A549 (cell line): ENCODE data around the gene NUDT16L1. TPM values are rescaled to one million over a fixed set of nuclear protein-coding genes. Genes with fewer than 3 reads are reported as not detected.
"Not testable (repeated sequence)": the region's sequence is repeated elsewhere in the genome, so short reads cannot be mapped to it uniquely, and the experiment has no call there.

Experiments
- ATAC-seq, 2 experiments: fragments of 200-7000 bp in 1 of 2; fragments of >200 bp in 1 of 2; cut with Nextera tagmentation in 1 of 2; cut with Tn5 transposase in 1 of 2; 3 replicates each; pipeline versions ENCODE4 v1.8.0 to v1.9.1; 2018 to 2020; ENCODE audit warnings: mild to moderate bottlenecking in 1 of 2, moderate library complexity in 1 of 2
- CTCF ChIA-PET: fragments of 300-600 bp; sonication (Branson Sonifier 250); formaldehyde crosslinking; extraction: SDS; loops from one replicate; lab custom pipeline; 2021; ENCODE audit warnings: antibody characterized with exemption, inconsistent platforms; lab: Yijun Ruan, JAX
- POLR2A ChIA-PET: fragments of 350-600 bp; formaldehyde crosslinking; extraction: SDS; loops from one replicate; lab custom pipeline; 2021; ENCODE audit warnings: antibody characterized with exemption, inconsistent platforms; lab: Yijun Ruan, JAX
- DNase-seq, 2 experiments: peaks; one replicate each; pipeline versions ENCODE4 v3.0.0 to v3.0.0-alpha.2; 2011 to 2016; ENCODE audit warnings: low read depth in 1 of 2, low spot score in 1 of 2
- FAIRE-seq: peaks from 2 replicates; lab custom pipeline; 2011; peaks lifted over from hg19 to GRCh38; lab: Jason Lieb, UNC
- H3K27ac ChIP-seq, 2 experiments: fragments of >200 bp; sonication (Bioruptor Twin); formaldehyde crosslinking; 3 replicates each; pipeline ENCODE4 v1.5.1; 2016 to 2017
- H3K4me1 ChIP-seq: fragments of >200 bp; sonication (Bioruptor Twin); formaldehyde crosslinking; 3 replicates; pipeline ENCODE4 v1.6.1; 2016
- H3K4me2 ChIP-seq: fragments of >200 bp; sonication (Bioruptor Twin); formaldehyde crosslinking; 3 replicates; pipeline ENCODE4 v1.6.1; 2016
- H3K4me3 ChIP-seq: fragments of >200 bp; sonication (Bioruptor Twin); formaldehyde crosslinking; 3 replicates; pipeline ENCODE4 v1.5.1; 2016
- H3K9me3 ChIP-seq: fragments of >200 bp; sonication (Bioruptor Twin); formaldehyde crosslinking; 3 replicates; pipeline ENCODE4 v1.6.1; 2016
- BCL3 ChIP-seq: fragments of >200 bp; sonication (Bioruptor Twin); formaldehyde crosslinking; IDR thresholded peaks from 3 replicates; pipeline ENCODE4 v1.6.1; 2016
- EP300 ChIP-seq, 2 experiments: fragments of >200 bp; sonication (Bioruptor Twin); formaldehyde crosslinking; IDR thresholded peaks; 2 replicates in 1 of 2; 3 replicates in 1 of 2; pipeline ENCODE4 v1.6.1; 2016 to 2017
- ESRRA ChIP-seq: fragments of 150-350 bp; IDR thresholded peaks from 2 replicates; pipeline ENCODE4 v1.6.1; 2014; ENCODE audit warnings: mild to moderate bottlenecking, low read length, borderline replicate concordance
- FOXS1 ChIP-seq: fragments of 250-450 bp; sonication (Bioruptor Pico); IDR thresholded peaks from 2 replicates; pipeline ENCODE4 v1.5.0; 2020; ENCODE audit warnings: mild to moderate bottlenecking, moderate library complexity
- GATA3 ChIP-seq: IDR thresholded peaks from 2 replicates; pipeline ENCODE4 v1.6.1; 2012; ENCODE audit warnings: borderline replicate concordance
- MAZ ChIP-seq: fragments of 150-350 bp; IDR thresholded peaks from 2 replicates; pipeline ENCODE4 v1.6.1; 2014; ENCODE audit warnings: antibody characterized with exemption, low read depth, low read length, borderline replicate concordance
- PBX3 ChIP-seq: IDR thresholded peaks from 2 replicates; pipeline ENCODE4 v1.6.1; 2012
- RAD21 ChIP-seq, 2 experiments: fragments of >200 bp in 1 of 2; sonication (Bioruptor Twin) in 1 of 2; formaldehyde crosslinking in 1 of 2; IDR thresholded peaks in 1 of 2; conservative IDR thresholded peaks in 1 of 2; 2 replicates in 1 of 2; 3 replicates in 1 of 2; pipeline ENCODE4 v1.6.1; 2012 to 2018; ENCODE audit warnings: inconsistent platforms in 1 of 2
- RARB ChIP-seq: fragments of 250-450 bp; sonication (Bioruptor Pico); IDR thresholded peaks from 2 replicates; pipeline ENCODE4 v1.8.0; 2021; ENCODE audit warnings: mild to moderate bottlenecking, moderate library complexity
- RCOR1 ChIP-seq: fragments of 150-350 bp; IDR thresholded peaks from 2 replicates; pipeline ENCODE4 v1.6.1; 2014; ENCODE audit warnings: antibody characterized with exemption, low read length, low read depth
- REST ChIP-seq: fragments of 200-600 bp; sonication (generic); IDR thresholded peaks from 2 replicates; pipeline ENCODE4 v1.6.1; 2016; ENCODE audit warnings: antibody characterized with exemption, mild to moderate bottlenecking, moderate library complexity
- SREBF2 ChIP-seq: fragments of 450-650 bp; IDR thresholded peaks from 2 replicates; pipeline ENCODE4 v1.6.1; 2014; ENCODE audit warnings: mild to moderate bottlenecking, moderate library complexity
- TFCP2L1 ChIP-seq: fragments of 250-450 bp; sonication (Bioruptor Pico); IDR thresholded peaks from 2 replicates; pipeline ENCODE4 v1.5.0; 2021; ENCODE audit warnings: mild to moderate bottlenecking
- TP53 ChIP-seq: fragments of 250-450 bp; sonication (Bioruptor Pico); IDR thresholded peaks from 2 replicates; pipeline ENCODE4 v1.5.0; 2021; ENCODE audit warnings: mild to moderate bottlenecking, moderate library complexity
- USF2 ChIP-seq: fragments of 450-650 bp; IDR thresholded peaks from 2 replicates; pipeline ENCODE4 v1.6.1; 2014; ENCODE audit warnings: antibody characterized with exemption
- ZNF302 ChIP-seq: fragments of 250-450 bp; sonication (Bioruptor Pico); IDR thresholded peaks from 2 replicates; pipeline ENCODE4 v1.9.0; 2021; ENCODE audit warnings: inconsistent platforms, mild to moderate bottlenecking, moderate library complexity
- ZSCAN20 ChIP-seq: fragments of 250-450 bp; sonication (Bioruptor Pico); IDR thresholded peaks from 2 replicates; pipeline ENCODE4 v1.8.0; 2022; ENCODE audit warnings: mild to moderate bottlenecking, moderate library complexity
- WGBS: methylation state at CpG from one replicate; pipeline ENCODE4 v1.1.6; 2017; ENCODE audit errors: missing lambda C conversion rate; 5-methylcytosine and 5-hydroxymethylcytosine counted together
- polyA plus RNA-seq, 4 experiments: library from polyadenylated mRNA; depleted of rRNA in 3 of 4; stranded (reverse); fragments of >200 nt; fragmentation: RNase III in 1 of 4; extraction: RNeasy Plus Mini Kit Qiagen cat#74134 plus additional on column Dnase treatment in 1 of 4; gene quantifications; 2 replicates in 3 of 4; 3 replicates in 1 of 4; pipeline ENCODE4 v1.2.3, GENCODE V29; 2011 to 2017

NUDT16L1 gene
- polyA plus RNA-seq, 2 of the 4 experiments (the other 2 are of a cell fraction): 15.5 to 22.9 TPM

GRCh38 chr16:4737545-4737944, 44.2 kb downstream of the NUDT16L1 start (continued):
- TF ChIP-seq BCL3: no peak
- no peak for TF ChIP-seq TP53 (CRISPR knock-in tag)
- TF ChIP-seq RARB (CRISPR knock-in tag): no peak
- no peak for TF ChIP-seq MAZ
- TF ChIP-seq REST: no peak
- TF ChIP-seq ESRRA: no peak
- TF ChIP-seq FOXS1: no peak
- TF ChIP-seq ZNF302 (CRISPR knock-in tag): no peak
- no peak for TF ChIP-seq RAD21 (conservative IDR thresholded peaks at IDR 0.05 in 1 of 2, IDR thresholded peaks at IDR 0.05 in 1 of 2)
- no peak for TF ChIP-seq SREBF2
- no peak for TF ChIP-seq ZSCAN20 (CRISPR knock-in tag)
- TF ChIP-seq PBX3: no peak

- FAIRE-seq, POLR2A ChIA-PET, H3K4me1 ChIP-seq, H3K27ac ChIP-seq, ATAC-seq, H3K4me3 ChIP-seq, H3K4me2 ChIP-seq, H3K9me3 ChIP-seq, DNase-seq: not testable (repeated sequence)
- CTCF ChIA-PET: interaction anchor here (0.7 to 1.3 kb wide), 2 partner anchors 218 to 1020 kb away, joined by 3 to 4 read pairs; no protein-coding TSS in a partner anchor
- 70% methylated on average over 5 of the region's 5 CpGs for WGBS
Observed at GRCh38 chr16:4738370-4738769, 45.0 kb downstream of the NUDT16L1 start.

GRCh38 chr16:4743226-4743878, 50.0 kb downstream of the NUDT16L1 start:
- no peak overlapping the region for H3K4me3 ChIP-seq
- no peaks in the 10 kb centered on the region for H3K4me1 ChIP-seq
- H3K27ac ChIP-seq: no peak overlapping the region
- ChIA-PET CTCF (interaction anchor here (1.0 kb wide), 1 partner anchor 13 kb away, joined by 3 read pairs; no protein-coding TSS in a partner anchor), POLR2A (no interaction called here)
- ATAC-seq (no peak), FAIRE-seq (no peak), DNase-seq (no peak)
- TF ChIP-seq USF2: no peak
- TF ChIP-seq EP300 (IDR thresholded peaks at IDR 0.05): no peak
- no peak for TF ChIP-seq RCOR1
- no peak for TF ChIP-seq GATA3
- TF ChIP-seq TFCP2L1: no peak
- H3K4me2 ChIP-seq: no peak overlapping the region
- WGBS: 87% methylated on average over 14 of the region's 14 CpGs
- no peaks in the 10 kb centered on the region for H3K9me3 ChIP-seq
